GM19043 (cell line): ENCODE results near the gene ERAS.
"Not testable (repeated sequence)": the region's sequence is repeated elsewhere in the genome, so short reads cannot be mapped to it uniquely, and the experiment has no call there.

Experiments used
- ATAC-seq: cut with Tn5 transposase; IDR thresholded peaks from one replicate; pipeline ENCODE4 v1.9.1; 2021; ENCODE audit warnings: low read depth; ENCODE audit not compliant: unreplicated experiment

The ERAS gene

GRCh38 chrX:48831136-48831908 lies 5.0 kb downstream of the ERAS start:
- ATAC-seq, result no peak

GRCh38 chrX:48831909-48832291 lies 5.6 kb downstream of the ERAS start:
- ATAC-seq, result no peak

- no peak for ATAC-seq
Observed at GRCh38 chrX:48833542-48834138, 7.3 kb downstream of the ERAS start.

- no peak for ATAC-seq
Observed at GRCh38 chrX:48834383-48834709, 8.0 kb downstream of the ERAS start.

GRCh38 chrX:48835524-48836329 lies 9.4 kb downstream of the ERAS start, which contains the start of gene PCSK1N:
Gene PCSK1N, minus strand, starts transcription at chrX:48835610. Its CDS starts 78 bp downstream, at chrX:48835532.
- ATAC-seq, result no peak

GRCh38 chrX:48839686-48840085 lies 13.4 kb downstream of the ERAS start:
- no peak for ATAC-seq

GRCh38 chrX:48848847-48849246 lies 22.5 kb downstream of the ERAS start:
- no peak for ATAC-seq

- no peak for ATAC-seq
Observed at GRCh38 chrX:48852857-48853256, 26.5 kb downstream of the ERAS start.

- ATAC-seq, result not testable (repeated sequence)
Observed at GRCh38 chrX:48853494-48853893, 27.2 kb downstream of the ERAS start.

- not testable (repeated sequence) for ATAC-seq
Observed at GRCh38 chrX:48854121-48854804, 27.9 kb downstream of the ERAS start.

GRCh38 chrX:48854898-48855297 lies 28.6 kb downstream of the ERAS start:
- ATAC-seq, result no peak

GRCh38 chrX:48864210-48864609 lies 37.9 kb downstream of the ERAS start:
- no peak for ATAC-seq

GRCh38 chrX:48872017-48872416 lies 45.7 kb downstream of the ERAS start:
- ATAC-seq, result not testable (repeated sequence)

GRCh38 chrX:48876944-48877343 lies 50.6 kb downstream of the ERAS start:
- not testable (repeated sequence) for ATAC-seq
